Right renal cortex interstitium (tissue), 3 donors: ENCODE data around the gene ITGA11. TPM values are rescaled to one million over a fixed set of nuclear protein-coding genes. Genes with fewer than 3 reads are reported as not detected.

Experiments used
- DNase-seq, 3 donors: peaks; one replicate each; pipeline ENCODE4 v3.0.0-alpha.2; 2013; ENCODE audit warnings: low read depth in 3 of 3, low spot score in 2 of 3
- polyA plus RNA-seq, 3 donors: library from polyadenylated mRNA; unstranded; fragments of 120-200 nt; gene quantifications; one replicate each; pipeline ENCODE4 v1.2.1, GENCODE V29; 2013; ENCODE audit not compliant: insufficient read length in 3 of 3

Gene ITGA11
- polyA plus RNA-seq, 3 donors: 2.0 to 3.9 (median 3.1) TPM

- no peak for DNase-seq
Measured at GRCh38 chr15:68413363-68414205, 18.4 kb downstream of the ITGA11 start.

- no peak for DNase-seq
Measured at GRCh38 chr15:68412218-68412617, 19.7 kb downstream of the ITGA11 start.

- no peak for DNase-seq
Measured at GRCh38 chr15:68411735-68412134, 20.2 kb downstream of the ITGA11 start.

GRCh38 chr15:68411343-68411675 is 20.7 kb downstream of the ITGA11 start:
- DNase-seq: no peak

GRCh38 chr15:68410466-68411342 is 21.3 kb downstream of the ITGA11 start:
- DNase-seq: no peak

GRCh38 chr15:68409736-68410370 is 22.1 kb downstream of the ITGA11 start:
- DNase-seq: no peak

- no peak for DNase-seq
Measured at GRCh38 chr15:68408971-68409370, 23.0 kb downstream of the ITGA11 start.

- no peak for DNase-seq
Measured at GRCh38 chr15:68407886-68408881, 23.8 kb downstream of the ITGA11 start.

- DNase-seq: no peak
Measured at GRCh38 chr15:68407141-68407885, 24.6 kb downstream of the ITGA11 start.

GRCh38 chr15:68405378-68406250 is 26.3 kb downstream of the ITGA11 start:
- no peak for DNase-seq

- no peak for DNase-seq
Measured at GRCh38 chr15:68404056-68404798, 27.7 kb downstream of the ITGA11 start.

GRCh38 chr15:68403161-68403941 is 28.6 kb downstream of the ITGA11 start:
- no peak for DNase-seq

- no peak for DNase-seq
Measured at GRCh38 chr15:68402432-68403160, 29.4 kb downstream of the ITGA11 start.

- no peak for DNase-seq
Measured at GRCh38 chr15:68401496-68402431, 30.2 kb downstream of the ITGA11 start.

GRCh38 chr15:68400066-68400456 is 31.9 kb downstream of the ITGA11 start:
- no peak for DNase-seq
